T-helper 1 cell treated with Interleukin-12 subunit alpha and Interleukin-12 subunit beta and Interleukin-4 antibody, amounts not matched to agents 30 ng/mL and 1 ng/mL, for 36 hours (primary cell): Measurements from ENCODE around the gene SIRT4. TPM values are rescaled to one million over a fixed set of nuclear protein-coding genes. Genes with fewer than 3 reads are reported as not detected.

Source experiments
- intact Hi-C: fragments of 100-400 bp; cut with micrococcal nuclease; formaldehyde crosslinking; loops from one replicate; pipeline ENCODE4 v1.15.1; 2024
- total RNA-seq: library from RNA; stranded (reverse); gene quantifications from 2 replicates; pipeline ENCODE4 v1.2.3, GENCODE V29; 2022

SIRT4 gene
- total RNA-seq, 1 donor from 2014 or later, result 1.6 TPM

DNA sequence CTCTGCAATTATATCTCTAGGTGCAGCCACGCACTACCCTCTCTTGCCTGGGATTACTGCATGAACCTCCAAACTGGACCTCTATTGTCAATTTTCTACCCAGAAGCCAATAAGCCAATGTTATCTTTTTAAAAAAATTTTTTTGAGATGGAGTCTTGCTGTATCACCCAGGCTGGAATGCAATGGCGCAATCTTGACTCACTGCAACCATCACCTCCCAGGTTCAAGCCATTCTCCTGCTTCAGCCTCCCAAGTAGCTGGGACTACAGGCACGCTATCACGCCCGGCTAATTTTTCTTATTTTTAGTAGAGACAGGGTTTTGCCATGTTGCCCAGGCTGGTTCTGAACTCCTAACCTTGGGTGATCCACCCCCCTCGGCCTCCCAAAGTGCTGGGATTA, 25.4 kb upstream of the SIRT4 start:
- intact Hi-C loops, result no loop called here

GRCh38 chr12:120278137-120279069, 23.7 kb upstream of the SIRT4 start:
- intact Hi-C loops, result no loop called here

- intact Hi-C loops, result no loop called here
Observed at GRCh38 chr12:120283318-120283717, 18.8 kb upstream of the SIRT4 start.

DNA sequence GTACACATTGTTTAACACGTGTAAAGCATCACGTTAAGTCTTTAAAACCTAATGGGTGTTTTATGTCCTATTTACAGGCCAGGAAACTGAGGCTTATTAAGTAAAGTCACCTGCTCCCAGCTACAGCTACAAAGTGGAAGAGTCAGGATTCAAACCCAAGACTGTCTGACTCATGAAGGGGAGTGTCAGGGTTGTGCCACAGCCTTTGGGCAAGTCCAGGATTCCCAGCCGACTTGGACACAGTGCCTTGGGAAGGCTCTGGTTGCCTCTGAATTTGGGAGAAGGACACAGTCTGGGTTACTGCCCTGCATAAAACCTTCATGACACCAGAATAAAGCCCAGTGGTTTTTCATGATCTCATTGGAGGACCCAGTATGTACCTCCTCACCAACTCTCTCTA, 17.7 kb upstream of the SIRT4 start:
- intact Hi-C loops, result no loop called here

DNA sequence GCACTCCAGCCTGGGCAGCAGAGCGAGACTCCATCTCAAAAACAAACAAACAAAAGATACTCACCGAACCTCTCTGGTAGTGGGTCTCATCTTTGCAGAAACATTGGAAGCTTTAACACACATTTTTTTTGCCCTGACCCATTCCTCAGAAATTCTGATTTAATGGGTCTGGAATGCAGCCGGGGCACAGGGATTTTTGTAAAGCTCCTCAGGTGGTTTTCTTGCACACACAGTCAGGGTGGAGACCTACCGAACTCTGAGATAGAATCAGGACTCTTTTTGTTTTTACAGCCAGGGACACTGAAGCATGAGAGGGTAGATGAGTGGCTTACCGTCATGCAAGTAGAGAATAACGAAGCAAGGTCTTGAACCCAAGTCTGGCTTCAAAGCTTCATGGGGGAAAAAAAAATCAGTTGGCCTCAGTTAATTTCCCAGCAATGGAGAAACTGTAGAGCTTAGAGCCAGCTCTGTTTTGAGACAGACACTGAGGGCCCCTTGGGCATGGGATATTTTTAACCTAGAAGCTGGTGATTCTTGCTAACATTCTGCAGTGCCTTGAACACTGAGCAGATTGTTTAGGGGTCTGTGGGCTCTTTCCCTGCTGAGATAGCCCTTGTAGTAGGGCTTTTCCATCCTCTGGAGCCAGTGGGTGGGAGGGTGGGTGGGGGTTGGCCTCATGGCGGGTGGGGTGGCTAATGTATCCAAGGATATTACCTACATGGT, 15.2 kb upstream of the SIRT4 start:
- intact Hi-C loops, result no loop called here

- intact Hi-C loops, result no loop called here
Observed at GRCh38 chr12:120287491-120287890, 14.6 kb upstream of the SIRT4 start.

GRCh38 chr12:120290609-120291305, 11.4 kb upstream of the SIRT4 start:
- intact Hi-C loops, result loop anchor here (1.0 to 5.0 kb wide), 11 partner anchors 25 to 1112 kb away; partner anchors contain the start of genes BICDL1, PXN, RNF34 and RPLP0

DNA sequence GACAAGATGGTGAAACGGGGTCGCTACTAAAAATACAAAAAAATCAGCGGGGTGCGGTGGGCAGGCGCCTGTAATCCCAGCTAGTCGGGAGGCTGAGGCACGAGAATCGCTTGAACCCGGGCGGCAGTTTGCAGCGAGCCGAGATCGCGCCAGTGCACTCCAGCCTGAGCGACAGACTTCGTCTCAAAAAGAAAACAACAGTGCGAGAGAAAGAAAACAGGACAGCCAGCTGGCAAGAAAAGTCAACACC, 9.8 kb upstream of the SIRT4 start:
- intact Hi-C loops, result loop anchor here (1.0 to 5.0 kb wide), 6 partner anchors 32 to 1110 kb away; partner anchors contain the start of genes COX6A1, RNF34 and SPPL3

GRCh38 chr12:120292661-120293531, 9.2 kb upstream of the SIRT4 start, which contains the start of gene RNU4-1:
TSS of gene RNU4-1 (minus strand) at chr12:120293237.
- intact Hi-C loops, result loop anchor here (1.0 to 5.0 kb wide), 9 partner anchors 9 to 1109 kb away; partner anchors contain the start of genes COX6A1, MLEC, RNF34 and SIRT4

DNA sequence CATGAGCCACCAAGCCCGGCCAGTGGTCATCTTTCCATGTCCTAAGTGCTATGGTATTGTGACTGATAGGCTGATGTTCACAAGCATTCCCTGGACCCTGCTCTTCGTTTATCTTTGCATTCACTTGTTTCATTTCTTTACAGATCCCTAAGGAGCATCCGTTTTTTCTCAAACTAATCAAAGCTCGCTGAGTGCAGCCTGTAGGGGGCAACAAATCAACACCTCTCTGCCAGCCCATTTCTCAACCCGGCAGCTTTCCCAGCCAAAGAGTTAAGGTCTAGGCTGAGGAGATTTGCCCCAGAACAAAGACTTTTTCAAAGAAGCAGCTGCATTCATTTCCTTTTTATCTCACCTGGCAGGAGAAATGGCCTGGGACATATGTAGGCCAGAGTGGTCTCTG, 12.1 kb downstream of the SIRT4 start:
- intact Hi-C loops, result no loop called here

GRCh38 chr12:120316798-120317223, 14.7 kb downstream of the SIRT4 start:
- intact Hi-C loops, result loop anchor here (1.0 kb wide), 15 partner anchors 8 to 440 kb away; partner anchors contain the start of genes CIT, COX6A1, DYNLL1 and GATC

- intact Hi-C loops, result loop anchor here (1.0 kb wide), 15 partner anchors 8 to 440 kb away; partner anchors contain the start of genes CIT, COX6A1, DYNLL1 and GATC
Observed at GRCh38 chr12:120317224-120318105, 15.3 kb downstream of the SIRT4 start.

DNA sequence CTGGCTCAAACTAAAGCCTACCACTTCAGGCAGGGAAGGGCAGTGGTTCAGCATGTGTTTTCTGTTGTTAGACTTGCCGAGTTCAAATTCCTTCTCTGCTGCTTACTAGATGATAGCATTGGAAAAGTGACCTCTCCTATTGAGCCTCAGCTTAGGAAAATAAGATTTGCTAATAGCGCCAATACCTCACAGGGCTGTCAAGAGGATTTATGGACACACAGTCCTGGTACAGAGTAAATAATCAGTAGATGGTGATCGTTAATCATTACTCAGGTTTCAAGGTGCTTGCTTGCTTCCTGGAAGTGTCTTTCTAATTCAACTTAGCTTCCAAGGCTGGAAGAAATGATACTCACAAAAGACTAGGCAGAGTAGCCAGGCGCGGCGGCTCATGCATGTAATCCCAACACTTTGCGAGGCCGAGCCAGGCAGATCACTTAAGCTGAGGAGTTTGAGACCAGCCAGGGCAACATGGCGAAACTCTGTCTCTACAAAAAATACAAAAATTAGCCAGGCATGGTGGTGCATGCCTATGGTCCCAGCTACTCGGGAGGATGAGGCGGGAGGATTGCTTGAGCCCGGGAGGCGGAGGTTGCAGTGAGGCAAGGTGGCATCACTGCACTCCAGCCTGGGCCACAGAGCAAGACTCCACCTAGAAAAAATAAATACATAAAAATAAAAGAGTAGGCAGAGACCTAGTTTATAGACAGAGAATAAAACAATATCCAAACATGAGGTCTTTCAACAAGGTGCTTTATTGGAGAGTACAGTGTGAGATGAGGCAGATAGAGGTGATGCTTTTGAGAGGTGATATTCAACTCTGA, 19.5 kb downstream of the SIRT4 start:
- intact Hi-C loops, result no loop called here

DNA sequence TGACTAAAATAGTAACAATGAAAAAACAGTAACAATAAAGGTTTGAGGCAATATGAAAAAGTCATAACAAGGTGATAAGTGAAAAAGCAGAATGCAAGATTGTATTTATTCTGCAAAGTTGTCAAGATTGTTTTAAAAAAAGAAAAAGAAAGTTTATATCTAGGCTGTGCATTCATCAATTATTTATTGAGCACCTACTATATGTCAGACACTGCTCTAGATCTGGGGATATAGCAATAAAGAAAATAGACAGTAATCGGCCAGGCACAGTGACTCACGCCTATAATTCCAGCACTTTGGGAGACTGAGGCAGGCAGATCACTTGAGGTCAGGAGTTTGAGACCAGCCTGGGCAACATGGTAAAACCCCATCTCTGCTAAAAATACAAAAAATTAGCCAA, 21.7 kb downstream of the SIRT4 start:
- intact Hi-C loops, result loop anchor here (2.0 kb wide), 5 partner anchors 31 to 391 kb away; partner anchors contain the start of genes COX6A1, PXN and RNU4-1

GRCh38 chr12:120324841-120325417, 22.8 kb downstream of the SIRT4 start:
- intact Hi-C loops, result loop anchor here (1.0 to 2.0 kb wide), 14 partner anchors 8 to 390 kb away; partner anchors contain the start of genes COX6A1, DYNLL1, POP5 and PXN

GRCh38 chr12:120327593-120327992, 25.5 kb downstream of the SIRT4 start, which contains the start of gene PLA2G1B:
TSS of gene PLA2G1B (minus strand) at chr12:120327779. CDS start at chr12:120327753, 26 bp downstream.
- intact Hi-C loops, result no loop called here

DNA sequence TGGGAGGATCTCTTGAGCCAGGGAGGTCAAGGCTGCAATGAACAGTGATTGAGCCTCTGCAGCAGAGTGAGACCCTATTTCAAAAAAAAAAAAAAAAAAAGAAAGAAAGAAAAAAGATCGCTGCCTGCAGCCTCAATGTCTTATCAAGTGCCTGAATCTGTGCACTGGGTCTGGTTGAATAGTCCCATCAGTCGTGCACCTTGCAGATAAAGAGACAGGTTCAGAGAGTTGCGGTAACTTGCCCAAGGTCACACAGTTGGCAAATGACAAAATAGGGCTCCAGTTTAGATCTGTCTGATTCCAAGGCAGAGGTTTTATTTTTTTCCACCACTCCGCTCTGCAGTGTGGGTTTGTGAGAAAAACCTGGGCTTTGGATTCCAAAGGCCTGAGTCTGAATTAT, 26.1 kb downstream of the SIRT4 start:
- intact Hi-C loops, result no loop called here

GRCh38 chr12:120331390-120331789, 29.3 kb downstream of the SIRT4 start:
- intact Hi-C loops, result no loop called here
